Measurements from ENCODE around the gene TDRD1.

TDRD1 gene

GRCh38 chr10:114271075-114271778, 92.1 kb downstream of the TDRD1 start:
- DNase-seq: no peak

- no peak for DNase-seq
Observed at GRCh38 chr10:114271779-114272167, 92.6 kb downstream of the TDRD1 start.

GRCh38 chr10:114272696-114273095, 93.5 kb downstream of the TDRD1 start:
- no peak for DNase-seq

GRCh38 chr10:114273910-114274309, 94.8 kb downstream of the TDRD1 start:
- DNase-seq: no peak

- no peak for DNase-seq
Observed at GRCh38 chr10:114274616-114275453, 95.7 kb downstream of the TDRD1 start.

GRCh38 chr10:114276066-114276465, 96.9 kb downstream of the TDRD1 start:
- no peak for DNase-seq

- no peak for DNase-seq
Observed at GRCh38 chr10:114276671-114277070, 97.5 kb downstream of the TDRD1 start.

- no peak for DNase-seq
Observed at GRCh38 chr10:114278140-114278883, 99.2 kb downstream of the TDRD1 start.

GRCh38 chr10:114278884-114279191, 99.7 kb downstream of the TDRD1 start:
- no peak for DNase-seq

GRCh38 chr10:114279289-114279688, 100.1 kb downstream of the TDRD1 start:
- no peak for DNase-seq

GRCh38 chr10:114279901-114280644, 100.9 kb downstream of the TDRD1 start:
- no peak for DNase-seq

- DNase-seq: no peak
Observed at GRCh38 chr10:114281006-114281405, 101.9 kb downstream of the TDRD1 start.

GRCh38 chr10:114281461-114281860, 102.3 kb downstream of the TDRD1 start:
- DNase-seq: no peak
